ENCODE results near the gene ALDH1L1. TPM values are rescaled to one million over a fixed set of nuclear protein-coding genes. Genes with fewer than 3 reads are reported as not detected.

ALDH1L1 gene
- total and polyA plus RNA-seq, 2 of the 4 experiments (the other 2 are of a cell fraction) = not detected

GRCh38 chr3:126152901-126153694 is 27.3 kb downstream of the ALDH1L1 start:
- Histone ChIP-seq H2BK5ac (ENCODE audit: low read depth, low read length, poor library complexity, severe bottlenecking) (no peak overlapping the region), H3K9ac (ENCODE audit: low read depth, low read length) (no peak overlapping the region), H2AK5ac (ENCODE audit: low read depth, low read length) (no peak overlapping the region), H3K36me3 (ENCODE audit: control insufficient read depth, insufficient read depth, low read length) (no peaks in the 10 kb centered on the region), H3K4me3 (ENCODE audit: insufficient read depth, low read depth, low read length) (no peak overlapping the region), H2BK20ac (ENCODE audit: low read depth, low read length) (no peak overlapping the region), H3K4me2 (ENCODE audit: low read depth, low read length) (no peak overlapping the region), H3K14ac (replicated peaks; ENCODE audit: low read depth, low read length) (no peak overlapping the region), H3K4me1 (ENCODE audit: control insufficient read depth, insufficient read depth, low read length) (no peaks in the 10 kb centered on the region), H3K18ac (ENCODE audit: low read depth, low read length) (no peak overlapping the region), H4K20me1 (ENCODE audit: insufficient read depth, low read length) (no peaks in the 10 kb centered on the region), H3K4ac (ENCODE audit: low read depth, low read length) (no peak overlapping the region), H4K91ac (ENCODE audit: insufficient read depth, low read depth, low read length) (no peak overlapping the region), H2BK120ac (ENCODE audit: low read depth, low read length) (no peak overlapping the region), H4K8ac (ENCODE audit: low read depth in 2 of 2, low read length in 2 of 2) (no peak overlapping the region), H3K23ac (ENCODE audit: low read depth, low read length) (no peak overlapping the region), H3K27ac (ENCODE audit: insufficient read depth, low read length) (no peak overlapping the region), H3K9me3 (ENCODE audit: control insufficient read depth, insufficient read depth, low read length) (no peaks in the 10 kb centered on the region), H3K27me3 (ENCODE audit: control insufficient read depth, insufficient read depth, low read length) (peaks cover 22% of the 10 kb centered on the region), H3K56ac (ENCODE audit: extremely low read depth, insufficient read depth, low read length) (no peak overlapping the region), H3K79me1 (ENCODE audit: low read depth in 1 of 2, low read length in 2 of 2) (no peaks in the 10 kb centered on the region), H2BK15ac (ENCODE audit: low read depth, low read length) (no peak overlapping the region), H2AK9ac (replicated peaks; ENCODE audit: low read depth, low read length, poor library complexity) (no peak overlapping the region), H4K5ac (ENCODE audit: low read depth, low read length) (no peak overlapping the region), H2AFZ (replicated peaks; ENCODE audit: low read length, poor library complexity) (no peak overlapping the region), H3K9me1 (ENCODE audit: insufficient read depth, low read length) (no peaks in the 10 kb centered on the region)
- intact Hi-C loops (cut with micrococcal nuclease) (no loop called here), in situ Hi-C loops (cut with MboI; ENCODE audit: low sequenced_read_pairs) (no loop called here), dilution Hi-C loops (cut with HindIII; ENCODE audit: low sequenced_read_pairs, unreplicated experiment) (no loop called here)
- CTCF ChIA-PET = no interaction called here
- POLR2A ChIA-PET (ENCODE audit: unreplicated experiment) = no interaction called here
- no peak for TF ChIP-seq FOS (IDR thresholded peaks at IDR 0.05; ENCODE audit: low read depth, low read length)
- no peak for TF ChIP-seq MAFK (IDR thresholded peaks at IDR 0.05; ENCODE audit: low read depth, low read length)
- no peak for TF ChIP-seq CHD1 (IDR thresholded peaks at IDR 0.05; ENCODE audit: low read depth, low read length)
- no peak for TF ChIP-seq RFX5 (IDR thresholded peaks at IDR 0.05; ENCODE audit: low read depth, low read length)
- no peak for TF ChIP-seq BHLHE40 (IDR thresholded peaks at IDR 0.05; ENCODE audit: low read depth, low read length)
- no peak for TF ChIP-seq USF2 (IDR thresholded peaks at IDR 0.05; ENCODE audit: low read depth, low read length)
- TF ChIP-seq MAZ (IDR thresholded peaks at IDR 0.05; ENCODE audit: borderline replicate concordance, low read depth, low read length) = no peak
- no TSS peak for BruUV-seq (replicated peaks)
- DNase-seq (no peak), ATAC-seq (ENCODE audit: low read depth) (no peak)
- WGBS, 2 experiments (ENCODE audit: extremely low coverage in 2 of 2, insufficient read length in 1 of 2) = 79% methylated on average over 3 of the region's 13 CpGs; no CpG with 5 or more reads in 1 of the 2 experiments
